Activated CD8-positive, alpha-beta memory T cell treated with anti-CD3 and anti-CD28 coated beads for 36 hours (primary cell): ENCODE measurements around the gene PRR30. TPM values are rescaled to one million over a fixed set of nuclear protein-coding genes. Genes with fewer than 3 reads are reported as not detected.
"Not testable (repeated sequence)": the region's sequence is repeated elsewhere in the genome, so short reads cannot be mapped to it uniquely, and the experiment has no call there.

Source experiments
- CTCF ChIA-PET: fragments of 350-600 bp; sonication (Branson Sonifier 250); formaldehyde crosslinking; loops from one replicate; lab custom pipeline; 2021; ENCODE audit warnings: antibody characterized with exemption; lab: Charles Lee
- POLR2A ChIA-PET: fragments of 350-600 bp; sonication (Branson Sonifier 250); formaldehyde crosslinking; loops from one replicate; lab custom pipeline; 2021; ENCODE audit warnings: antibody characterized with exemption; lab: Charles Lee
- total RNA-seq, 2 experiments: library from RNA; stranded (reverse); gene quantifications; one replicate each; pipeline ENCODE4 v1.2.3, GENCODE V29; 2021

Gene PRR30
- total RNA-seq, 2 experiments from 2014 or later = not detected

DNA sequence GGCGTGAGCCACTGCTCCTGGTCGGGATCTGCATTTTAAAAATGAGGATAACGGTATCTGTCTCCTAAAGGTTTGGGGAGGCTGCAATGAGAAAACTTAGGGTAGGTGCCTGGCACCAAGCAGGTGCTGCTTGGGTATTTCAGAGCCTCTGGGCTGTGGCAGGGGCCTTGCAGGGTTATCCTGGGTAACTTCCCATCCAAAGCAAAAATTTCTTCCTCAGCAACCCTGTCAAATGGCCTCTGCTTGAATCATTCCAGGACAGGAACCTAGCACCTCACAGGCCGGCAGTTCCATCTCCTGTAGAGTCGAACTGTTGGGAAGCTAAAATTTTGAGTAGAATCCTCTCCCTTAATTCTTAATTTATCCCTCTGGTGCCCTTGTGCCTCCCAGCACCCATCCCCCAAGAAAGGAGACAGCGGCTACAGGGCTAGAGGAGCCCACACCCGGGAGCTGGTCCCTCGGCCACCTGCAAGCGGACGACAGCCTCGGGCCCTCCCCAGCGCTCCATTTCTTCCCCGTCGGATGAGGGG lies 21.1 kb downstream of the PRR30 start:
- POLR2A ChIA-PET = interaction anchor here (0.6 kb wide), 1 partner anchor 294 kb away, joined by 5 read pairs; no protein-coding TSS in a partner anchor
- CTCF ChIA-PET = interaction anchor here (0.6 to 1.3 kb wide), 2 partner anchors 16 to 147 kb away, joined by 3 to 5 read pairs; partner anchors contain the start of gene PREB

DNA sequence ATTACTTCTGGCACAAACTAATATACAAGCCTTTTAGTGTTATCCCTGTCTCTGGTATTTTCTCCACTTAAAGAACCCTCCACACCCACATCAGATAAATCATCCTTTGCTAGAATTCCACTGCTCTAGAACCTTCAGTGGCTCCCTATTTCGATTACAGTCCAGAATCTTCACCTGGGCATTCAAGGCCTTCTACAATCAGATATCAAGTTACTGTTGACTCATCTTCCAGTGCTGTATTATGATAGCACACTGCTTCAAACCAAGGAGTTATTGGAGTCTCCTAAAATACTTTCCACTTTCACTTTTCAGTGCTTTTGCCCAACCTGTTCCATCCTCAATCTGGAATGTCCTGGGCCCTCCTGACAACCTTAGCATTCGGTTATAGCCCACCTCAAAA lies 23.7 kb downstream of the PRR30 start:
- POLR2A ChIA-PET = interaction anchor here (0.6 kb wide), 1 partner anchor 170 kb away, joined by 3 read pairs; no protein-coding TSS in a partner anchor
- CTCF ChIA-PET = interaction anchor here (1.6 kb wide), 1 partner anchor 9 kb away, joined by 4 read pairs; no protein-coding TSS in a partner anchor

DNA sequence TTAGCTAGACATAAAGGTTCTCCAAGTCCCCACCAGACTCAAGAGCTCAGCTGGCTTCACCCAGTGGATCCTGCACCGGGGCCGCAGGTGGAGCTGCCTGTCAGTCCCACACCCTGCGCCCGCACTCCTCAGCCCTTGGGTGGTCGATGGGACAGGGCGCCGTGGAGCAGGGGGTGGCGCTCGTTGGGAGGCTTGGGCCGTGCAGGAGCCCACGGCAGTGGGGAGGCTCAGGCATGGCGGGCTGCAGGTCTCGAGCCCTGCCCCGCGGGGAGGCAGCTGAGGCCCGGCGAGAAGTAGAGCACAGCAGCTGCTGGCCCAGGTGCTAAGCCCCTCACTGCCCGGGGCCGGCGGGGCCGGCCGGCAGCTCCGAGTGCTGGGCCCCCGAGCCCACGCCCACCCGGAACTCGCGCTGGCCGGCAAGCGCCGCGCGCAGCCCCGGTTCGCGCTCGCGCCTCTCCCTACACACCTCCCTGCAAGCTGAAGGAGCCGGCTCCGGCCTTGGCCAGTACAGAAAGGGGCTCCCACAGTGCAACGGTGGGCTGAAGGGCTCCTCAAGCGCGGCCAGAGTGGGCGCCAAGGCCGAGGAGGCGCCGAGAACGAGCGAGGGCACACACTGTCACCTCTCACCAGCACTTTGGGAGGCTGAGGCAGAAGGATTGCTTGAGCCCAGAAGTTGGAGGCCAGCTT lies 27.7 kb downstream of the PRR30 start:
- POLR2A ChIA-PET = not testable (repeated sequence)
- CTCF ChIA-PET = interaction anchor here (0.8 kb wide), 1 partner anchor 11 kb away, joined by 3 read pairs; no protein-coding TSS in a partner anchor

DNA sequence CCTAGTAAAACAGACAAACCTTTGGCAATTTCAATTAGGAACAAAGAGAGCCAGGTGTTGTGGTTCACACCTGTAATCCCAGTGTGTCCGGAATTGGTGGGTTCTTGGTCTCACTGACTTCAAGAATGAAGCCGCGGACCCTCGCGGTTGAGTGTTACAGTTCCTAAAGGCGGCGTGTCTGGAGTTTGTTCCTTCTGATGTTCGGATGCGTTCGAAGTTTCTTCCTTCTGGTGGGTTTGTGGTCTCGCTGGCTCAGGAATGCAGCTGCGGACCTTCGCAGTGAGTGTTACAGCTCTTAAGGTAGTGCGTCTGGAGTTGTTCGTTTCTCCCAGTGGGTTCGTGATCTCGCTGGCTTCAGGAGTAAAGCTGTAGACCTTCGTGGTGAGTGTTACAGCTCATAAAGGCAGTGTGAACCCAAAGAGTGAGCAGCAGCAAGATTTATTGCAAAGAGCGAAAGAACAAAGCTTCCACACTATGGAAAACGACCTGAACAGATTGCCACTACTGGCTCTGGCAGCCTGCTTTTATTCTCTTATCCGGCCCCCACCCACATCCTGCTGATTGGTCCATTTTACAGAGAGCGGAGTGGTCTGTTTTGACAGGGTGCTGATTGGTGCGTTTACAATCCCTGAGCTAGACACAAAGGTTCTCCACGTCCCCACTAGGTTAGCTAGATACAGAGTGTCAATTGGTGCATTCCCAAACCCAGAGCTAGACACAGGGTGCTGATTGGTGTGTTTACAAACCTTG lies 28.4 kb downstream of the PRR30 start:
- CTCF ChIA-PET = interaction anchor here (0.8 kb wide), 1 partner anchor 12 kb away, joined by 3 read pairs; no protein-coding TSS in a partner anchor
- POLR2A ChIA-PET = not testable (repeated sequence)

DNA sequence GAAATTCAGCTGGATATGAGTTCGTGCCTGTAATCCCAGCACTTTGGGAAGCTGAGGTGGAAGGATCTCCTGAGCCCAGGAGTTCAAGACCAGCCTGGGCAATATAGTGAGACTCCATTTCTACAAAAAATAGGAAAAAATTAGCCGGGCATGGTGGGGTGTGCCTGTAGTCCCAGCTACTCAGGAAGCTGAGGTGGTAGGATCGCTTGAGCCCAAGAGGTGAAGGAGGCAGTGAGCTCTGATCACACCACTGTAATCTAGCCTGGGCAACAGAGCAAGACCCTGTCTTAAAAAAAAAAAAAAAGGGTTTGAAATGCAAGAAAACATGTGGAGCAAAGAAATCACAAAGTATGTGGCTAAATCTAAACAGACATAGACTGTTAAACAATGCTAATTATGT lies 30.1 kb downstream of the PRR30 start:
- ChIA-PET CTCF (interaction anchor here (0.7 kb wide), 1 partner anchor 171 kb away, joined by 3 read pairs; no protein-coding TSS in a partner anchor), POLR2A (interaction anchor here (0.7 kb wide), 1 partner anchor 62 kb away, joined by 4 read pairs; no protein-coding TSS in a partner anchor)

DNA sequence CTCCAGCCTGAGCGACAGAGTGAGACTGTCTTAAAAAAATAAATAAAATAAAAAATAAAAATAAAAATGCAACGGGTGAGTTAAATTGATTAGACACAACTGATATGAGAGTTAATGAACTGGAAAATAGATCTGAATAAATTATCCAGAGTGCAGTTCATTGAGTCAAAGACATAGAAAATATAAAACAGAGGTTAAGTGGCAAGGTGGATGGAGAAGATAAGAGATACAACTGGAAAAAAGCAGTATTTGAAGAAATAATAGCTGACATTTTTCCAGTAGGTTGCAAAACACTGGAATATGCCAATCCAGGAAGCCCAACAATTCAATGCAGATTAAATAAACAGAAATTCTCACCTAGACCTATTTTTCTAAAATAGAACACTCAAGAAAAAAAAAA lies 31.0 kb downstream of the PRR30 start:
- POLR2A ChIA-PET = interaction anchor here (0.7 kb wide), 1 partner anchor 63 kb away, joined by 4 read pairs; no protein-coding TSS in a partner anchor
- CTCF ChIA-PET = interaction anchor here (0.7 kb wide), 1 partner anchor 125 kb away, joined by 3 read pairs; no protein-coding TSS in a partner anchor

DNA sequence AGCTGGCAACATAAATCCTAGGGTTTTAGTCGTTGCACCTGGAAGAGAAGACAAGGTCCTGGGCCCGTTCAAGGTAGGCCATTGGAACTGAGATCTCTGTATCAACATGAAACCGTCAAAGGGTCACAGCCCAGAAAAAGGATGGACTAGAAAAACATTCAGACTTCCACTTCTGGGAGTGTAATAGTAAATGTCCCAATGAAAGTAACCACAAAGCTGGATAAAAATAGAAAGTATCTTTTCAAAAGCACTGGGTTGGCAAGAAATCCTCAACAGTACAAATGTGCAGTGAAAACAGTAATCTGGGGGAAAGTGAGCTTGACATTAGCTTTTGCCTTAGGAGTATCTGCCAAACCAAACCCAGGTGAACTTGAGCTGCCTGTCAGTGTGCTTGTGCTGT lies 33.2 kb downstream of the PRR30 start:
- CTCF ChIA-PET = interaction anchor here (1.0 to 1.5 kb wide), 2 partner anchors 10 to 150 kb away, joined by 3 to 4 read pairs; no protein-coding TSS in a partner anchor
- POLR2A ChIA-PET = no interaction called here

DNA sequence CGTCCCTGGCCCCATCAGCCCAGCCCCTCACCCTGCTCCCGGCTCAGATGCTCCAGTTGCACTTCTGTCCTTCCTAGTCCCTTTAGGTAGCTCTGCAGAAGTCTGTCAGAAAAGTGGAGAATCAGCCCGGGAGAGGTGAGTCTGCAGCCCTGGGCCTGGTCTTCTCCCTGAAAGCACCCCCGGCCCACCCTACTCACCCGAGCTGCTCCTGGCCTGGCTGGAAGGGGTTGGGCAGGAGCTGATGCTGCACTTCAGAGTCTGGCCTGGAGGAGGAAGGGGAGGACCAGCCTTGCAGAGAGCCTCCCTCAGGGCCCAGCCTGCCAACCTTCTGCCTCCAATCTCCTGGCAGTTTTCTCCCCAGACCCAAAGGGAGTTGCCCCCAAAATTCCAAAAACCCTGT lies 36.9 kb downstream of the PRR30 start:
- CTCF ChIA-PET = interaction anchor here (0.9 to 1.2 kb wide), 3 partner anchors 64 to 201 kb away, joined by 3 to 5 read pairs (median 3); no protein-coding TSS in a partner anchor

DNA sequence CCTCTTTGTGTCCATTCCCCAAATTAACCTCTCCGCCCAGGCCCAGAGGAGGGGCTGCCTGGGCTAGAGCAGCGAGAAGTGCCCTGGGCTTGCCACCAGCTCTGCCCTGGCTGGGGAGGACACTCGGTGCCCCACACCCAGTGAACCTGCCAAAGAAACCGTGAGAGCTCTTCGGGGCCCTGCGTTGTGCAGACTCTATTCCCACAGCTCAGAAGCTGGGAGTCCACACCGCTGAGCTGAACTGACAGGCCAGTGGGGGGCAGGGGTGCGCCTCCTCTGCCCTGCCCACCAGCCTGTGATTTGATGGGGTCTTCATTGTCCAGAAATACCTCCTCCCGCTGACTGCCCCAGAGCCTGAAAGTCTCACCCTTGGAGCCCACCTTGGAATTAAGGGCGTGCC lies 39.2 kb downstream of the PRR30 start:
- ChIA-PET POLR2A (no interaction called here), CTCF (interaction anchor here (2.1 to 2.4 kb wide), 2 partner anchors 180 to 183 kb away, joined by 6 to 13 read pairs; partner anchors contain the start of gene TRIM54)

More for the DNA sequence above, 36.9 kb downstream of the PRR30 start:
- POLR2A ChIA-PET = no interaction called here

DNA sequence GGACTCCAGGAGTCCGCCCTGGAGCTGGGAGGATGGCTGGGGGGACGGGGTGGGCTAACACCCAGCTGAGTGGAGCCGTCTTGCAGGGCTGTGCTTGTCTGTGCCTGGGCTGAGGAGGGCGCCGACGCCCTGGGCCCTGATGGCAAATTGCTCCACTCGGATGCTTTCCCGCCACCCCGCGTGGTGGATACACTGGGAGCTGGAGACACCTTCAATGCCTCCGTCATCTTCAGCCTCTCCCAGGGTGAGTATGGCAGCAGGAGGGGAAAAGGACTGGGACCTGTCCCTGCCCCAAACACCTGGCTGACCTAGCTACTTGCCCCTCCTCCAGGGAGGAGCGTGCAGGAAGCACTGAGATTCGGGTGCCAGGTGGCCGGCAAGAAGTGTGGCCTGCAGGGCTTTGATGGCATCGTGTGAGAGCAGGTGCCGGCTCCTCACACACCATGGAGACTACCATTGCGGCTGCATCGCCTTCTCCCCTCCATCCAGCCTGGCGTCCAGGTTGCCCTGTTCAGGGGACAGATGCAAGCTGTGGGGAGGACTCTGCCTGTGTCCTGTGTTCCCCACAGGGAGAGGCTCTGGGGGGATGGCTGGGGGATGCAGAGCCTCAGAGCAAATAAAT lies 39.8 kb downstream of the PRR30 start:
- CTCF ChIA-PET = interaction anchor here (2.1 to 2.4 kb wide), 3 partner anchors 166 to 184 kb away, joined by 4 to 13 read pairs (median 6); partner anchors contain the start of gene TRIM54
- POLR2A ChIA-PET = no interaction called here

DNA sequence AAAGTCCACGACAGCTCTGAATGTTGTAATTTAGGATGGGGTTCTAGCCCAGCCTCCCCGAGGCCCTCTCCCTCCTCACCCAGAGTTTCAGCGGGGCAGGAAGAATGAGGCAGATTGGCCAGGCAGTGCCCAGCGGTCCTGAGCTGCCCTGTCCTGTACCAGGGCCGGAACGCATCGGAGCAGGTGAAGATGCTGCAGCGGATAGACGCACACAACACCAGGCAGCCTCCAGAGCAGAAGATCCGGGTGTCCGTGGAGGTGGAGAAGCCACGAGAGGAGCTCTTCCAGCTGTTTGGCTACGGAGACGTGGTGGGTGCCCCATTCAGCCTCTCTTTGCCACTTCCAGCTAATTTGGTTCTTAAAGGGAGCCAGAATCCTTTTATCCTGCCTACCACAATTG lies 41.9 kb downstream of the PRR30 start:
- POLR2A ChIA-PET = interaction anchor here (0.5 kb wide), 1 partner anchor 62 kb away, joined by 3 read pairs; no protein-coding TSS in a partner anchor
- CTCF ChIA-PET = interaction anchor here (1.2 to 2.1 kb wide), 6 partner anchors 9 to 182 kb away, joined by 3 to 6 read pairs (median 4); no protein-coding TSS in a partner anchor

DNA sequence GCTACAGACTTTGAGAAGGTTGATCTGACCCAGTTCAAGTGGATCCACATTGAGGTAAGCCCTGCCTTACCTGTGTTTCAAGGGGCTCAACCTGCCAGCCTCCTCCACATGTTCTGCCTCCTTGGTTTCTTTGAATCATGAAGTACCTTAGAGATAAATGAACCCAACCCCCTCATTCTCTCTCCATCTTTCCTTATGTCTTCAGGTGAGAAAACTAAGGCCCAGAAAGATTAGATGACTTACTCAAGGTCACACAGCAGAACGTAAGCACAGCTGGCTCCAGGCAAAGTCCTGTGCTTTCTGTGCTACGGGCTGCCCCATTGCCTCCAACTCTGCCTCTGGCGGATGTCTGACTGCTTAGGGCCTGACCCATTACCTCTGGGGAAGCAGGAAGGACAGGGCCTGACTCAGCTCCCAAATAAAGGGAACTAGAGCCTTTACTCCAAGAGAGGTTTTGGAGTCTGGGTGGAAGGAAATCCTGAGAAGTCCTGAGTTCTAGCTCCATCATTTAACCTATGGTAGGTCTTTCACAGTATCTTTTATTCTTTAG lies 42.4 kb downstream of the PRR30 start:
- CTCF ChIA-PET = interaction anchor here (0.7 to 1.8 kb wide), 5 partner anchors 8 to 183 kb away, joined by 3 to 6 read pairs (median 4); no protein-coding TSS in a partner anchor
- POLR2A ChIA-PET = interaction anchor here (0.5 kb wide), 1 partner anchor 63 kb away, joined by 3 read pairs; no protein-coding TSS in a partner anchor

DNA sequence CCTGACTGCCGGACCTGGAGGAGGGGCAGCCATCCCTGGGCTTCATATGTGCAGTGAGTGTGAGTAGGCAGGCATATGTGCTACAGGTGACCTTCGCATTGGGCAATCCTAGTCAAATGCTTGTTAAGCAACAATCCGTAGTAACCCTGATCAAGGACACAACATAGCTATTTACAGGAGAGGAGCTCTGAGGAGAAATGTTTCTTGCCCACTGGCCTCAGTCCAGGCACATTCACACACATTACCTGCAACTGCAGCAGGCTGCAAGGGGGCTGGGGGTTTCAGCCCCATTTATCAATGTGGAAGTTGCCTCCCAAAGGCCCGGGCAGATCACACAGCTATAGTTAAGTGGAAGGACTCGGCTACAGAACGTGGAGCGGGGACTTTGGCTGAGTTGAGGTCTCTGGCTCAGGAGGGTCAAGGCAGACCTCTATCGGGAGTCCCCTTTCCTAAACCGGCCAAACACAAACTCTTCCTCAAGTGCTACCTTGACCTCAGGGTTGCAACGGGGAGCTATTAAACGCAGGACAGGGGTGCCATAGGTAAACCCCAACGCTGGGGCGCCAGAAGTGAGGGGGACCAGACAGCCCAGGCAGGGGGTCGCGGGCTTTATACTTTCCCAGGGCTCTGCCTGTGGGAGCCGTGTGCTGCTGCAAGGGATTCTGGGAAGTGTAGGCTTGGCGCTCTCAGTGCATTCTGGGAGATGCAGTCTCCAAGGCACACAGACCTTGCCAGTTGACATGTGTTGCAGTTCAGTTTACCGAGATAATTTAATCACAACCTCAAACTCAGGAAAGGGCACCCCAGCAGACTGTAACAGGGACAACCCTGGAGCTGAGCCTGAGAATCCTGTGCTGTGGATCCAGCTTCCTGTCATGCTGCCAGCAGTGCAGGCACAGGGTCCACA lies 43.2 kb downstream of the PRR30 start:
- ChIA-PET POLR2A (interaction anchor here (1.1 kb wide), 1 partner anchor 9 kb away, joined by 3 read pairs; the partner anchor contains the start of gene KHK), CTCF (interaction anchor here (0.7 to 1.5 kb wide), 4 partner anchors 10 to 184 kb away, joined by 3 to 4 read pairs (median 3); no protein-coding TSS in a partner anchor)

DNA sequence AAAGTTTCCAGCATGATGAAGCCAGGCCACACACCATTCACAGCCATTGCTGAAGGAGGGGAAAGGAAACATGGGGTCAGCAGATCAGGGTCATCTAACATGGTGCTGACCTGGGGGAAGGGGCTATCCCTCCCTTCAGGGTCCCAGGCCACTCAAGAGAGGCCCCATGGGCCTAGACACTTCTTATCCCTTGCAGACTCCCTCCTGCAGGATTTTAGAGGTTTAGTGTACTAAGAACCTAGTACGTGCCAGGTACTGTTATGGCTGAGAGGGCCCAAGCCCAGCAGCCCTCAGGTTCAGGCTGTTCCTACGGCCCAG lies 43.8 kb downstream of the PRR30 start:
- POLR2A ChIA-PET = interaction anchor here (1.1 kb wide), 1 partner anchor 9 kb away, joined by 3 read pairs; the partner anchor contains the start of gene KHK
- CTCF ChIA-PET = interaction anchor here (1.5 kb wide), 1 partner anchor 11 kb away, joined by 4 read pairs; no protein-coding TSS in a partner anchor

DNA sequence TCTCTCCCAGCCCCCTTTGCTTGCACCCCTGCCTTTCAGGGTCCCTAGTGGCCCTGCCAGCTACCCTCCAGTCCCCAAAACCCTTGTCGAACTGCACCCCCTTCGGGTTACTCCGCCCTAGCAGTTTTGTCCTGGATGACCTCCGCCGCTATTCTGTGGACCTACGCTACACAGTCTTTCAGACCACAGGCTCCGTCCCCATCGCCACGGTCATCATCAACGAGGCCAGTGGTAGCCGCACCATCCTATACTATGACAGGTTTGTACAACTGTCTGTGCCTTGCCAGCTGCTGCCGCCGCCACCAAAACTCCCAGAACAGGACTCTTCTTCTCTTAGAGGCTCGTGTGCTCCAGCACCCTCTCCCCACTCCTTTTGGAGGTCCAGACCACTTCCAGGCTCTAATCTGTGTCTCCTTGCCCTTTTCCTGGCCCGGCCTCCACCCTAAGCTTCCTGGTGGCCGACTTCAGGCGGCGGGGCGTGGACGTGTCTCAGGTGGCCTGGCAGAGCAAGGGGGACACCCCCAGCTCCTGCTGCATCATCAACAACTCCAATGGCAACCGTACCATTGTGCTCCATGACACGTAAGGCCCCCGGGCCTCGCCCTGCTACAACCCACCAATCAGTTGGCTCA lies 44.7 kb downstream of the PRR30 start:
- POLR2A ChIA-PET = interaction anchor here (0.5 kb wide), 1 partner anchor 1037 kb away, joined by 3 read pairs; no protein-coding TSS in a partner anchor
- CTCF ChIA-PET = interaction anchor here (0.7 to 1.7 kb wide), 2 partner anchors 133 to 135 kb away, joined by 3 to 5 read pairs; no protein-coding TSS in a partner anchor
